Measurements from ENCODE around the gene TUBGCP2.
A peak's percentile ranks its signal among the peaks of the same experiment; 100 is the strongest.
"Not testable (repeated sequence)": the region's sequence is repeated elsewhere in the genome, so short reads cannot be mapped to it uniquely, and the experiment has no call there.

TUBGCP2 gene

GRCh38 chr10:133245439-133246235 lies 63.0 kb downstream of the TUBGCP2 start:
- no peak for DNase-seq (ENCODE audit: low read depth)

GRCh38 chr10:133243593-133243992 lies 65.1 kb downstream of the TUBGCP2 start:
- no peak for DNase-seq (ENCODE audit: low read depth)

GRCh38 chr10:133242611-133243356 lies 65.9 kb downstream of the TUBGCP2 start:
- peak; percentile 9 for DNase-seq (ENCODE audit: low read depth)

GRCh38 chr10:133241501-133242205 lies 67.0 kb downstream of the TUBGCP2 start:
- no peak for DNase-seq (ENCODE audit: low read depth)

GRCh38 chr10:133239990-133240389 lies 68.7 kb downstream of the TUBGCP2 start:
- DNase-seq (ENCODE audit: low read depth), result no peak

- no peak for DNase-seq (ENCODE audit: low read depth)
Observed at GRCh38 chr10:133238466-133238804, 70.2 kb downstream of the TUBGCP2 start.

GRCh38 chr10:133237588-133238465 lies 70.8 kb downstream of the TUBGCP2 start, which contains the start of gene VENTX:
TSS of gene VENTX (plus strand) at chr10:133237855. CDS start at chr10:133237915, 60 bp downstream.
- no peak for DNase-seq (ENCODE audit: low read depth)

GRCh38 chr10:133237241-133237587 lies 71.5 kb downstream of the TUBGCP2 start:
- no peak for DNase-seq (ENCODE audit: low read depth)

- no peak for DNase-seq (ENCODE audit: low read depth)
Observed at GRCh38 chr10:133236401-133237240, 72.1 kb downstream of the TUBGCP2 start.

GRCh38 chr10:133235932-133236331 lies 72.7 kb downstream of the TUBGCP2 start:
- no peak for DNase-seq (ENCODE audit: low read depth)

GRCh38 chr10:133235265-133235855 lies 73.3 kb downstream of the TUBGCP2 start:
- no peak for DNase-seq (ENCODE audit: low read depth)

- not testable (repeated sequence) for DNase-seq (ENCODE audit: low read depth)
Observed at GRCh38 chr10:133234796-133235195, 73.9 kb downstream of the TUBGCP2 start.

GRCh38 chr10:133231946-133232574 lies 76.6 kb downstream of the TUBGCP2 start:
- no peak for DNase-seq (ENCODE audit: low read depth)

GRCh38 chr10:133231244-133231945 lies 77.3 kb downstream of the TUBGCP2 start:
- no peak for DNase-seq (ENCODE audit: low read depth)

- no peak for DNase-seq (ENCODE audit: low read depth)
Observed at GRCh38 chr10:133230387-133231195, 78.1 kb downstream of the TUBGCP2 start.

GRCh38 chr10:133230044-133230361 lies 78.7 kb downstream of the TUBGCP2 start, which contains the start of gene UTF1:
TSS of gene UTF1 (plus strand) at chr10:133230217. CDS start at chr10:133230289, 72 bp downstream.
- no peak for DNase-seq (ENCODE audit: low read depth)

- no peak for DNase-seq (ENCODE audit: low read depth)
Observed at GRCh38 chr10:133229265-133230043, 79.2 kb downstream of the TUBGCP2 start.

Measured in EH (cell line).